ENCODE results near the gene CD244.
"Not testable (repeated sequence)": the region's sequence is repeated elsewhere in the genome, so short reads cannot be mapped to it uniquely, and the experiment has no call there.

CD244 gene

DNA sequence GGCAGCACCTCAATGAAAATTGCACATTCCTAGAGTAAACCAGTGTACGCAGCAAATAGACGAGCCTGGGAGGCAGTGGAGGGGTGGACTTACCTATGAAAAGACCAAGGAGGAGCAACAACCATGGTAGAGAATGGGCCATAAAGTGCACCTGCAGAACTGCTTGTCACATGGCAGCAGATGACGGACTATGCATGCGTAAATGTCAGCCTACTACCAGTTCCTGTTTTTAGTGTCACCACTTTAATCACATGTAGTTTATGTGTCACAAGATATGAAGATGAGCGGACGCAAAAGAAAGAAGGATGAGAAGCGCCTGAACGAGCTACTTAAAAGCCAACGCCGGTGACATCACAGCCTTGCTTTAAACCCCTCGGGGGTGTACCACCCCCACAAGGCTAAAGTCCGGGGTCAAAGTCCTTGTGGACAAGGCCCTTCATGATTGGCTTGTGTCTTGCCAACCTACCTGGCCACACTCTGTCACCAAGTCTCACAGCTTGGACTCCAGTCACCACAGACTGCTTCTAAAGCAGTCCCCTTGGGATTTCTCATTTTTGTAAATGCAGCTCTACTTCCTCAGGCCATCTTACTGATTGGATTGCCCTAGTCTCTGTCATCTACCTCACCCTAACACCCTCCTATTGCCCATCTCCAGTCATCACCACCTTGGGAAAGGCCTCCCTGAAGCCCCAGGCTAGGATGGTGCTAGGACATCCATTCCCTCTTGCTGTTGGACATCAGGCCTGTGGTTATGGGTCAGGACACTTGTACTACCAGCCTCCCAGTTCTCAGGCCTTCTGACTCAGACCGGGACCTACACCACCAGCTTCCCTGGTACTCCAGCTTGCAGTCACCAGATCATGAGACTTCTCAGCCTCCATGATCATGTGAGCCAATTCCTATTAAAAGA lies 72.7 kb downstream of the CD244 start:
- Mint-ChIP-seq H3K4me1 (peaks cover 13% of the 10 kb centered on the region), H3K36me3 (peaks cover 3% of the 10 kb centered on the region), H3K27ac (no peak overlapping the region), H3K27me3 (no peaks in the 10 kb centered on the region), H3K9me3 (peaks cover 2% of the 10 kb centered on the region), H3K4me3 (no peak overlapping the region)
- CTCF ChIA-PET = interaction anchor here (1.3 to 2.1 kb wide), 4 partner anchors 8 to 40 kb away, joined by 3 to 11 read pairs (median 6); no protein-coding TSS in a partner anchor
- DNase-seq = no peak

DNA sequence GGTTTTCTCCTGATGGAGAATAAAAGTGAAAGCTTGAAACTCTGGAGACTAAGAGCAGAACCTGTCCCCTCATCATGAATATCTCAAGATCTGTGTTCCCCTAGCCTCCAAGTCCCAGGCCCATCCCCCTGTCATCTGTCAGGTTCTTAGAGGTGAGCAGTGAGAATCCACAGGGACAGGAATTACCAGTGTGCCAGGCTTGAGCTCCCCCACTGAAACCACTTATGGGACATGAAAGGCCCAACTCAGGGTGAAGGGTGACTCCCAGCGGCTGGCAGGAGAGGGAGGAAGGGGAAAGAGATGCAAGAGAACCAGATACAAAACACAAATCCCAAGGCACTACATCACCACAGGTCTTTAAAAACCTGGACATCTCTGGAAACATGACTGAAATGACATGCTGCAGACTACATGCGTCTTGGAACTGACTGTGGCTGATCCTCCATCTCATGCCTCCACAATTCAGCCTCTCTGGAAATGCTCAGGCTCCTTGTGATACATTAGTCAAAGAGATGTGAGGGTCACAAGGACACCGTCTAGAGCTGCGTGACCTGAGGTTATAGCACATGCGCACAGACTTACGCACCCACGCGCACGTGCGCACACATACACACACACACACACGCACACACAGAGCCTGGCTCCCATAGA lies 73.5 kb downstream of the CD244 start:
- H3K36me3 Mint-ChIP-seq = peaks cover 1% of the 10 kb centered on the region
- H3K27me3 Mint-ChIP-seq = peaks cover 3% of the 10 kb centered on the region
- DNase-seq = no peak
- H3K9me3 Mint-ChIP-seq = no peaks in the 10 kb centered on the region
- no peak overlapping the region for H3K27ac Mint-ChIP-seq
- CTCF ChIA-PET = interaction anchor here (0.6 to 2.1 kb wide), 6 partner anchors 9 to 502 kb away, joined by 3 to 11 read pairs (median 3); no protein-coding TSS in a partner anchor
- H3K4me3 Mint-ChIP-seq = no peak overlapping the region
- peaks cover 6% of the 10 kb centered on the region for H3K4me1 Mint-ChIP-seq

DNA sequence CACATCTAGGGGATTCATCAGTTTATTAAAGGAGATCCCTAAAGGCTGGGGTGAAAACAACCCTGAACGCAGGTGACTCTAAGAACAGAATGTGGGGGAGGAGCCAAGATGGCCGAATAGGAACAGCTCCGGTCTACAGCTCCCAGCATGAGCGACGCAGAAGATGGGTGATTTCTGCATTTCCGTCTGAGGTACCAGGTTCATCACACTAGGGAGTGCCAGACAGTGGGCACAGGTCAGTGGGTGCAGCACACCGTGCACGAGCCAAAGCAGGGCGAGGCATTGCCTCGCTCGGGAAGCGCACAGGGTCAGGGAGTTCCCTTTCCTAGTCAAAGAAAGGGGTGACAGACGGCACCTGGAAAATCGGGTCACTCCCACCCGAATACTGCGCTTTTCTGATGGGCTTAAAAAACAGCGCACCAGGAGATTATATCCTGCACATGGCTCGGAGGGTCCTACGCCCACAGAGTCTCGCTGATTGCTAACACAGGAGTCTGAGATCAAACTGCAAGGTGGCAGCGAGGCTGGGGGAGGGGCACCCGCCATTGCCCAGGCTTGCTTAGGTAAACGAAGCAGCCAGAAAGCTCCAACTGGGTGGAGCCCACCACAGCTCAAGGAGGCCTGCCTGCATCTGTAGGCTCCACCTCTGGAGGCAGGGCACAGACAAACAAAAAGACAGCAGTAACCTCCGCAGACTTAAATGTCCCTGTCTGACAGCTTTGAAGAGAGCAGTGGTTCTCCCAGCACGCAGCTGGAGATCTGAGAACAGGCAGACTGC lies 79.5 kb downstream of the CD244 start:
- Mint-ChIP-seq H3K4me1 (peaks cover 22% of the 10 kb centered on the region), H3K27ac (peak overlapping the region; percentile 81)

DNA sequence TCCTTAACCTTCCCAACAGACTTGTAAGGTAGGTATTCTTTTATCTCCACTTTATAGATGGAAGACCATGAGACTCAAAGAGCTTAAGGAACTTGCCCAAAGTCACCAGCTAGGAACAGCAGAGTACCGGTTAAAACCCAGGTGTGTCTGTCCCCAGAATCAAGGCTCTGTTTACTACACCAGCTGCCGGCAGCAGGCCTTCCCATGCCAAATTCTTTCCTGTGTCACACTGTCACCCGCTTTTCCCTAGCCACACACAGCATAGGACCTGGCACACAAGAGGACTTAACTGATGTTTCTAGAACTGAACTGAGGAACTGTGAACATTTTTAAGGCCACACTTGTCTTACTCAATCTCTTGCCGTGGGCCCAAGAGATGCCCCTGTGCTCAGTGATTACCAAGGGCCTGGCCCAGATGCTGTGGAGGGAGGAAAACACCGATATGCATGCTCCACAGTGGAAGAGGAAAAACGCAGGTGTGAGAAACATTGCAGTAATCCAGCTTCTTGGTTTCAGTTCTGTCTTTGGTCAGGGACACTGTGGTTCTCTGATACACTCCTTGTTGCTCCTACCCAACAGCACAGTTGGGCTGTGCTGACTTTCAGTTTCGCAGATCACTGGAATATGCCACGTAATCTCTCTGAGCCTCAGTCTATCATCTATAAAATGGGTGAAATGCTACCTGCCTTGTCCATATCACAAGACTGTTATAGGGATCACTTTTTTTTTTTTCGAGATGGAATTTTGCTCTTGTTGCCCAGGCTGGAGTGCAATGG lies 80.6 kb downstream of the CD244 start:
- Mint-ChIP-seq H3K27me3 (peaks cover 8% of the 10 kb centered on the region), H3K4me3 (peak overlapping the region; percentile 12), H3K36me3 (peaks cover 1% of the 10 kb centered on the region), H3K4me1 (peaks cover 28% of the 10 kb centered on the region), H3K27ac (peak overlapping the region; percentile 81), H3K9me3 (no peaks in the 10 kb centered on the region)
- peak; percentile 49 for DNase-seq
- CTCF ChIA-PET = interaction anchor here (0.9 to 9.3 kb wide), 14 partner anchors 8 to 171 kb away, joined by 3 to 157 read pairs (median 9); partner anchors contain the start of gene ITLN2

More for the DNA sequence above, 79.5 kb downstream of the CD244 start:
- H3K9me3 Mint-ChIP-seq, H3K27me3 Mint-ChIP-seq, H3K36me3 Mint-ChIP-seq, DNase-seq, H3K4me3 Mint-ChIP-seq: not testable (repeated sequence)
- CTCF ChIA-PET = interaction anchor here (1.6 to 9.3 kb wide), 2 partner anchors 46 to 56 kb away, joined by 6 to 157 read pairs; no protein-coding TSS in a partner anchor

DNA sequence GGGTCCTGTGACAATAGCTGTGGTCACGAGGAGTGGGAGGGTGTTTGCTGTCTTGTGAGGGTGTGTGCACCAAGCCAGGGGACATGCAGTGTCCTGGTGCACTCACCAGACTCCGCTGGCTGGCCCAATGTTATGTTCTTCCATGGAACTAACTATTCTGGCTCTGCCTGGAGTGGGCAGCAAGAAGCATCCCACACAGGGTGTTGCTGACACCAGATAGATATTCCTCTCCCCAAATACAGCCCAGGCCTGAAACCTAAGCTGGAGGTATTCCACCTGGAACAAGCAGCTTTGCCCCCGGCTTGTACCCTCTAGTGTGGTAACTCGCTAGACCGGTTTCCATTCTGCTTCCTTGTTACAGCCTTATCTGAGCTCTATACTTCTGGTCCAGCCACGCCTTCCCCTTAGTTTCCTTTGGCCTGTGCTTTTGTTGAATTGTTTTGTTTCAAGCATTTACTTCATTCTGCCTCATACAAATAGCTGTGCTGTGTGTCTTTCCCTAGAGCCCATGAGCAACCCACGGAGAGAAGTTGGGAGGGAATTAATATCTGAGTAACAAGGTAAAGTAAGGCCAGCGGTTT lies 81.4 kb downstream of the CD244 start:
- no peak overlapping the region for H3K27ac Mint-ChIP-seq
- no peak overlapping the region for H3K4me3 Mint-ChIP-seq
- peaks cover 29% of the 10 kb centered on the region for H3K4me1 Mint-ChIP-seq
- DNase-seq = no peak
- no peaks in the 10 kb centered on the region for H3K9me3 Mint-ChIP-seq
- CTCF ChIA-PET = interaction anchor here (0.9 to 9.3 kb wide), 15 partner anchors 8 to 172 kb away, joined by 3 to 157 read pairs (median 7); partner anchors contain the start of gene ITLN2
- peaks cover 8% of the 10 kb centered on the region for H3K27me3 Mint-ChIP-seq
- H3K36me3 Mint-ChIP-seq = peaks cover under 1% of the 10 kb centered on the region

- CTCF ChIA-PET = interaction anchor here (0.6 to 9.3 kb wide), 18 partner anchors 10 to 209 kb away, joined by 3 to 157 read pairs (median 6); partner anchors contain the start of gene ITLN2
- Mint-ChIP-seq H3K27ac (no peak overlapping the region), H3K36me3 (no peaks in the 10 kb centered on the region), H3K4me3 (no peak overlapping the region), H3K9me3 (no peaks in the 10 kb centered on the region), H3K27me3 (peaks cover 8% of the 10 kb centered on the region), H3K4me1 (peaks cover 33% of the 10 kb centered on the region)
- no peak for DNase-seq
Measured at GRCh38 chr1:160780398-160780755, 82.3 kb downstream of the CD244 start.
